Neuronal stem cell (in vitro differentiated cells): ENCODE measurements around the gene SORBS1.

Experiments used
- DNase-seq: peaks from one replicate; pipeline ENCODE4 v3.0.0-alpha.2; 2013; ENCODE audit warnings: low spot score
- H2AFZ ChIP-seq: one replicate; pipeline ENCODE4 v1.6.1; 2013; ENCODE audit warnings: mild to moderate bottlenecking, low read length, inconsistent platforms
- H2AK5ac ChIP-seq: 2 replicates; pipeline ENCODE4 v1.6.1; 2013; ENCODE audit warnings: low read depth, mild to moderate bottlenecking, inconsistent platforms, low read length, moderate library complexity, mixed read lengths
- H2BK120ac ChIP-seq: 2 replicates; pipeline ENCODE4 v1.6.1; 2013; ENCODE audit warnings: low read depth, mild to moderate bottlenecking, inconsistent platforms, low read length, moderate library complexity, mixed read lengths
- H2BK12ac ChIP-seq: one replicate; pipeline ENCODE4 v1.6.1; 2013; ENCODE audit warnings: low read length, inconsistent platforms
- H2BK15ac ChIP-seq: 2 replicates; pipeline ENCODE4 v1.6.1; 2013; ENCODE audit warnings: mild to moderate bottlenecking, low read length, inconsistent platforms, mixed read lengths
- H2BK5ac ChIP-seq: one replicate; pipeline ENCODE4 v1.6.1; 2013; ENCODE audit warnings: inconsistent platforms, mild to moderate bottlenecking, low read length, moderate library complexity
- H3K14ac ChIP-seq: one replicate; pipeline ENCODE4 v1.6.1; 2013; ENCODE audit warnings: low read length, inconsistent platforms
- H3K18ac ChIP-seq: 2 replicates; pipeline ENCODE4 v1.6.1; 2013; ENCODE audit warnings: low read length, inconsistent platforms
- H3K23ac ChIP-seq: 2 replicates; pipeline ENCODE4 v1.6.1; 2013; ENCODE audit warnings: low read depth, mild to moderate bottlenecking, mixed read lengths, low read length, inconsistent platforms; ENCODE audit not compliant: poor library complexity
- H3K27ac ChIP-seq: replicated peaks from 3 replicates; pipeline ENCODE4 v1.5.1; 2013; ENCODE audit warnings: low read length, inconsistent platforms
- H3K27me3 ChIP-seq, 3 experiments: 2 replicates each; pipeline ENCODE4 v1.6.1; 2013; ENCODE audit warnings: low read length in 3 of 3, mild to moderate bottlenecking in 2 of 3, inconsistent platforms in 1 of 3, low read depth in 1 of 3, mixed read lengths in 1 of 3, moderate library complexity in 1 of 3; ENCODE audit not compliant: control insufficient read depth in 3 of 3, insufficient read depth in 3 of 3
- H3K36me3 ChIP-seq, 2 donors: replicated peaks in 1 of 2; 2 replicates each; pipeline ENCODE4 v1.6.1; 2013; ENCODE audit warnings: low read length in 2 of 2; ENCODE audit not compliant: control insufficient read depth in 2 of 2, insufficient read depth in 2 of 2
- H3K4ac ChIP-seq: 2 replicates; pipeline ENCODE4 v1.6.1; 2013; ENCODE audit warnings: inconsistent platforms, mild to moderate bottlenecking, low read length, moderate library complexity
- H3K4me1 ChIP-seq, 2 donors: 1 replicate in 1 of 2; 2 replicates in 1 of 2; pipeline ENCODE4 v1.6.1; 2013; ENCODE audit warnings: low read length in 2 of 2, low read depth in 1 of 2; ENCODE audit not compliant: control insufficient read depth in 2 of 2, insufficient read depth in 1 of 2
- H3K4me2 ChIP-seq: one replicate; pipeline ENCODE4 v1.6.1; 2013; ENCODE audit warnings: mild to moderate bottlenecking, low read length, inconsistent platforms; ENCODE audit not compliant: insufficient read depth, poor library complexity, severe bottlenecking
- H3K4me3 ChIP-seq, 2 donors: 2 replicates each; pipeline ENCODE4 v1.5.1; 2013; ENCODE audit warnings: low read length in 2 of 2, mild to moderate bottlenecking in 2 of 2, inconsistent platforms in 1 of 2, moderate library complexity in 1 of 2
- H3K79me1 ChIP-seq: one replicate; pipeline ENCODE4 v1.6.1; 2013; ENCODE audit warnings: low read depth, mild to moderate bottlenecking, inconsistent platforms, low read length, moderate library complexity
- H3K9ac ChIP-seq: one replicate; pipeline ENCODE4 v1.6.1; 2013; ENCODE audit warnings: mild to moderate bottlenecking, low read depth, low read length, inconsistent platforms; ENCODE audit not compliant: poor library complexity
- H3K9me3 ChIP-seq, 2 donors: replicated peaks in 1 of 2; 2 replicates each; pipeline versions ENCODE3 to v1.6.1; 2013; ENCODE audit warnings: low read length in 2 of 2, mild to moderate bottlenecking in 2 of 2, inconsistent platforms in 1 of 2, low read depth in 1 of 2, mixed read lengths in 1 of 2, moderate library complexity in 1 of 2; ENCODE audit not compliant: control insufficient read depth in 2 of 2, insufficient read depth in 1 of 2
- H4K8ac ChIP-seq: one replicate; pipeline ENCODE4 v1.6.1; 2013; ENCODE audit warnings: low read depth, mild to moderate bottlenecking, inconsistent platforms, low read length, moderate library complexity
- H4K91ac ChIP-seq: one replicate; pipeline ENCODE4 v1.6.1; 2013; ENCODE audit warnings: low read length, low read depth, mild to moderate bottlenecking, inconsistent platforms; ENCODE audit not compliant: poor library complexity
- WGBS, 2 donors: extraction: QIAGEN DNeasy Blood & Tissue Kit; methylation state at CpG; one replicate each; pipeline ENCODE4 v1.1.7; 2013; ENCODE audit warnings: missing lambda C conversion rate in 2 of 2, mixed read lengths in 1 of 2; ENCODE audit not compliant: insufficient read length in 2 of 2, insufficient replicate concordance in 1 of 2; ENCODE audit errors: extremely low coverage in 2 of 2; 5-methylcytosine and 5-hydroxymethylcytosine counted together

The SORBS1 gene

DNA sequence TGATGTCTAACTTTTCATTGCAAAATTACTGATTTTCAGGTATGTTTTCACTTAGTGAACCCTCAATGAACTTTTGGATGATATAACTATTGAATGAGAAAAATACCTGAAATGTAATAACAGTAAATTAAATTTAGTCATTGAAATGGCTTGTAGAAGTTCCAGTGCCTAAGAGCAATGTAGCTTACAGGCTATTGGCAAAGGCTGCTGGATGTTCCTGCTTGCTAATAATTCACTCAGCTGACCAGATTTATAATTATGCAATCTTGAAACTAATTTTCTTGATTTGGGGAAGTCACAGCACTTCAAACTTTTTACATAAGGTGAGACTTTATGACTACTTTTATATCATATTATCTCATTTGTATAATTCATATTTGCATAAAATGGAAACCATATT lies 73.2 kb downstream of the SORBS1 start:
- no peak overlapping the region for H3K4ac ChIP-seq
- H3K4me3 ChIP-seq: no peak overlapping the region
- H3K23ac ChIP-seq: no peak overlapping the region
- no peak for DNase-seq
- no peak overlapping the region for H3K27ac ChIP-seq
- H3K27me3 ChIP-seq: no peaks in the 10 kb centered on the region
- no peak overlapping the region for H3K4me2 ChIP-seq
- no peak overlapping the region for H2BK12ac ChIP-seq
- H3K14ac ChIP-seq: no peak overlapping the region
- no peak overlapping the region for H2AK5ac ChIP-seq
- H3K18ac ChIP-seq: no peak overlapping the region
- H2BK5ac ChIP-seq: no peak overlapping the region
- no peak overlapping the region for H2AFZ ChIP-seq
- no peaks in the 10 kb centered on the region for H3K9me3 ChIP-seq
- H3K9ac ChIP-seq: no peak overlapping the region
- no peaks in the 10 kb centered on the region for H3K36me3 ChIP-seq
- no peak overlapping the region for H4K8ac ChIP-seq
- H4K91ac ChIP-seq: no peak overlapping the region
- H2BK120ac ChIP-seq: no peak overlapping the region
- H3K4me1 ChIP-seq: peaks cover 0 to 3% of the 10 kb centered on the region in 2 donors
- H2BK15ac ChIP-seq: no peak overlapping the region
- no peaks in the 10 kb centered on the region for H3K79me1 ChIP-seq

DNA sequence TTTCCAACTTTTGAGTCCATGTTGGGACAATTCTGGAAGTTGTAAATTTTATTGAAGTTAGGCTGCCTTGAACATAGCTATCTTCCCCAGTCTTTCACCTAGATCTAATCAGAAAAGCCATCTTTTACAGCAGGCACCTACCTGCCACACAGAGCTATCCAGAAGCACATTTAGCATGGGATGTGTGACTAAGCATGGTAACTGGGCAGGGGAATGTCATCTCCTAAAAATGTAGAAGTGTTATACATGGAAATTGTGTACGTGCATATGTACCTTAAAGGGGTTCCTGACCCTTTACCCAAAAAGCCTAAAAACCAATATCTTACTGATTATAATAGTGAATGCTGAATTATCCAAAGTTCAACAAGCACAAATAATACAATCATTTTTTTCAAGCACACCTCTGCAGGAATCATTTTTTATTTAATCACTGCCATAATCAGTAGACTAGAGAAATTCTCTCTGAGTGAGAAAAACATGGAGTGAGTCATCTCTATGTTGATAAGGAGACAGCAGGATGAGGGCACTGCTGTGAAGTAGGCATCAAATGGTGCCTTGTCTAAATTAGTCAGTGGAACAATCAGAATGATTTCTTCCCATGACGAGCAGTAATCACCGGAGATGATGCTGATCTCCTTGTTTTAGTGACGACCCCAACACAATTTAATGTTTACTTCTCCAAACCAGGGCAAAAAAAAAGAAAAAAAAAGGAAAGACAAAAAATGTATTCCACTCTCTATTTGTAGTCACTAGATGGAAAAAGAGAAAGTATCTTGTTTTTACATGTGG lies 75.9 kb downstream of the SORBS1 start:
- Histone ChIP-seq H4K8ac (no peak overlapping the region), H3K18ac (no peak overlapping the region), H3K79me1 (no peaks in the 10 kb centered on the region), H3K36me3 (no peaks in the 10 kb centered on the region), H3K4me1 (peaks cover 3% of the 10 kb centered on the region in 2 donors), H2BK120ac (no peak overlapping the region), H3K23ac (no peak overlapping the region), H3K27ac (no peak overlapping the region), H3K4me3 (no peak overlapping the region), H3K4me2 (no peak overlapping the region), H2AFZ (no peak overlapping the region), H4K91ac (no peak overlapping the region), H2AK5ac (no peak overlapping the region), H2BK5ac (no peak overlapping the region), H2BK12ac (no peak overlapping the region), H3K9me3 (no peaks in the 10 kb centered on the region), H3K14ac (no peak overlapping the region), H3K9ac (no peak overlapping the region), H3K27me3 (no peaks in the 10 kb centered on the region), H2BK15ac (no peak overlapping the region), H3K4ac (no peak overlapping the region)
- no peak for DNase-seq
- no CpG with 5 or more reads among the region's 4 CpGs for WGBS, 2 donors

DNA sequence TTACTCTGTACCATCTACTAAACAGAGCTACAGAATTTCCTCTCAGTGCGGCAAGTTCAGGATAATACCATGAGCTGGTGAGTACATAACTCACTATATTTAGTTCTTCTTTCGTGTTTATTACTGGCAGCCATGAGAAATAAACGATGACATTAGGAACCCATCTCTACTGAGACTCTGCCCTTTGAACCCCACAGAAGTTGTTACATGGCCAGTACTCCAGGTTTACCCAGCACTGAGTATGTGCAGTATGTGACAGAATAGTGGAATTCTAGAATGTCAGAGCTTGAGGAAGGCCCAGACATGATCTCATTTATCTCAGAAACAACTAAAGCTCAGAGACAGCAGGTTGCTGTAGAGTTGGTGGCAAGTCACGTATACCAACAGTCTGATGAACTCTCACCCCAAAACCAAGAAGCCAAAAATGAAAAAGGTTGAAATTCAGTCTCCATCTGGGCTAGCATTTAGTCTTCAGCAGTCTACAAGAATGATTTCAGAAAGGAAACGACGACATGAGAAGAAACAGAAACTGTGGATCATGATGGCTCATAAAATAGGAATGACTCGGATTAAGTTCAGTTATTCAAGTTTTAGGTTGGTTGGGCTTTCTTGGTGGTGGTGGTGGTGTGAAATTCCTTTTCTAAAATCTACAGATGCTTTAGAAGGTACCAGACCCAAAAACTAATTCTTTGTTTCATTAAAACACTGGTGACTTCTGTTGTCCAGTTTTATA lies 78.5 kb downstream of the SORBS1 start:
- H3K4me3 ChIP-seq: no peak overlapping the region
- H3K27me3 ChIP-seq: no peaks in the 10 kb centered on the region
- no peak overlapping the region for H3K23ac ChIP-seq
- no peak overlapping the region for H2BK15ac ChIP-seq
- H3K4me1 ChIP-seq: peaks cover 5 to 15% of the 10 kb centered on the region in 2 donors
- H2BK5ac ChIP-seq: no peak overlapping the region
- no peak overlapping the region for H2AK5ac ChIP-seq
- no peak overlapping the region for H2AFZ ChIP-seq
- no peak overlapping the region for H3K27ac ChIP-seq
- no peak overlapping the region for H3K14ac ChIP-seq
- no peak overlapping the region for H2BK12ac ChIP-seq
- no CpG with 5 or more reads among the region's 7 CpGs for whole genome bisulfite sequencing, 2 donors
- no peak overlapping the region for H4K91ac ChIP-seq
- H3K18ac ChIP-seq: no peak overlapping the region
- H3K79me1 ChIP-seq: no peaks in the 10 kb centered on the region
- DNase-seq: no peak
- H4K8ac ChIP-seq: no peak overlapping the region
- no peak overlapping the region for H3K4ac ChIP-seq
- no peaks in the 10 kb centered on the region for H3K9me3 ChIP-seq
- no peak overlapping the region for H3K4me2 ChIP-seq
- H3K36me3 ChIP-seq: no peaks in the 10 kb centered on the region
- H3K9ac ChIP-seq: no peak overlapping the region
- no peak overlapping the region for H2BK120ac ChIP-seq

DNA sequence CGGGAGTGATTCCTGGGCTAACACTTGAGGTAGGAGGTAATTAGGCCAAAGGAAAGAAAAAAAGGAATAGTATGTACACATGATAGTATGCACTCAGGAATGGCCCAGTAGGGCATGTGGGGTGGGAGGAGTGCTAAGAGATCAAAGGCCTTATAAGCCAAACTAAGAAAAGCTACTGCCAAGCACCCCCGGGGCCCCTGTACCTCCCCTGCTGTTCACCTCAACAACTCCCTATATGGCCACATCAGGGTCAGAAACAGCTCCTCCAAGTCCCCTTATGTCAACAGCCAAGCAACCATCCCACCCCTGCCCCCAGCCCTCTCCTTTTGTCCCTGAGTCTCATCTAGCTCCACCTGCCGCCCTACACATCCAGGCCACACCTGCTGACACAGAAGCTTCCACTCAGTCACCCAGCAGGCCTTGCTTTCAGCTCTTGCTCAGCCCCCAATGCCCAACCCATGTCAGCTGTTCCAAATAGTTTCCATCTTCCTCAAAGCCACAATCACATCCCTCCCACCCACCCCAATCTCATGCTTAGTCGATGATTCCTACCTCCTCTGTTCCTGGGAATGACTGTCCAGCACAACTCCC lies 80.2 kb downstream of the SORBS1 start:
- no peaks in the 10 kb centered on the region for H3K9me3 ChIP-seq
- H3K4me3 ChIP-seq: no peak overlapping the region
- no peak overlapping the region for H3K14ac ChIP-seq
- no peak overlapping the region for H3K4me2 ChIP-seq
- no peak for DNase-seq
- H4K8ac ChIP-seq: no peak overlapping the region
- no peak overlapping the region for H2BK120ac ChIP-seq
- no CpG with 5 or more reads among the region's 4 CpGs for WGBS, 2 donors
- no peak overlapping the region for H2AK5ac ChIP-seq
- H3K4me1 ChIP-seq: peaks cover 13 to 28% of the 10 kb centered on the region in 2 donors
- H2BK12ac ChIP-seq: no peak overlapping the region
- no peaks in the 10 kb centered on the region for H3K79me1 ChIP-seq
- no peak overlapping the region for H3K23ac ChIP-seq
- no peak overlapping the region for H3K18ac ChIP-seq
- H4K91ac ChIP-seq: no peak overlapping the region
- no peak overlapping the region for H3K4ac ChIP-seq
- no peak overlapping the region for H2AFZ ChIP-seq
- no peaks in the 10 kb centered on the region for H3K36me3 ChIP-seq
- H3K27ac ChIP-seq: no peak overlapping the region
- H2BK5ac ChIP-seq: no peak overlapping the region
- H3K27me3 ChIP-seq: no peaks in the 10 kb centered on the region
- H3K9ac ChIP-seq: no peak overlapping the region
- no peak overlapping the region for H2BK15ac ChIP-seq
